ENCODE results near the gene ATP8A2.

DNA sequence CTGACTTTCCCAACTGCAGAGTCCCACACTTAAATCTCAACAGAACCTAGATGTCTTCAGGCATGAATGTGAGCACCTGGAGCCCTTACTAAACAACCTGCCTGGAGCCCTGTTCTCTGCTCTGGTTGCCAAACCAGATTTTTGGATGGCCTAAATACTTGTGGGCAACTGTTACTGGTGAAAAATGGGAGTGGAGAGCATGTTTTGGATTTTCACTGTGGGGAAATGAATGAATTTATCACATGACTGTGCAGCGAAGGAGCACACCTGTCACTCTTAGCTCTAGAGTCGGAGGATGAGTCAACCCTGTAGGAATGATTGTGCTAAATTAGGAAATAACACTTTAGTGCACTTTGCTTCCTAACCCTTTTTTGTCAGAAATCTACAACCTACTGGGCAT lies 649.7 kb downstream of the ATP8A2 start:
- TF ChIP-seq, protein P1, sequence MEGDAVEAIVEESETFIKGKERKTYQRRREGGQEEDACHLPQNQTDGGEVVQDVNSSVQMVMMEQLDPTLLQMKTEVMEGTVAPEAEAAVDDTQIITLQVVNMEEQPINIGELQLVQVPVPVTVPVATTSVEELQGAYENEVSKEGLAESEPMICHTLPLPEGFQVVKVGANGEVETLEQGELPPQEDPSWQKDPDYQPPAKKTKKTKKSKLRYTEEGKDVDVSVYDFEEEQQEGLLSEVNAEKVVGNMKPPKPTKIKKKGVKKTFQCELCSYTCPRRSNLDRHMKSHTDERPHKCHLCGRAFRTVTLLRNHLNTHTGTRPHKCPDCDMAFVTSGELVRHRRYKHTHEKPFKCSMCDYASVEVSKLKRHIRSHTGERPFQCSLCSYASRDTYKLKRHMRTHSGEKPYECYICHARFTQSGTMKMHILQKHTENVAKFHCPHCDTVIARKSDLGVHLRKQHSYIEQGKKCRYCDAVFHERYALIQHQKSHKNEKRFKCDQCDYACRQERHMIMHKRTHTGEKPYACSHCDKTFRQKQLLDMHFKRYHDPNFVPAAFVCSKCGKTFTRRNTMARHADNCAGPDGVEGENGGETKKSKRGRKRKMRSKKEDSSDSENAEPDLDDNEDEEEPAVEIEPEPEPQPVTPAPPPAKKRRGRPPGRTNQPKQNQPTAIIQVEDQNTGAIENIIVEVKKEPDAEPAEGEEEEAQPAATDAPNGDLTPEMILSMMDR (IDR thresholded peaks at IDR 0.05), result no peak
- TF ChIP-seq EZH2 (IDR thresholded peaks at IDR 0.05) (no peak), EZH2phosphoT487 (IDR thresholded peaks at IDR 0.05) (no peak)

All from neural progenitor cell (in vitro differentiated cells).